Adrenal gland (tissue), 5 donors: ENCODE measurements around the gene IQCF5.

ENCODE experiments used
- POLR2A ChIP-seq, 2 donors: fragments of 450-650 bp; IDR thresholded peaks; one replicate each; pipeline ENCODE4 v1.6.1; 2017; ENCODE audit warnings: antibody characterized with exemption in 2 of 2, mild to moderate bottlenecking in 2 of 2, moderate library complexity in 1 of 2
- TF ChIP-seq, protein P1 (sequence below), 6 experiments: fragments of 450-650 bp in 4 of 6; fragments of 200-600 bp in 2 of 6; sonication (generic) in 1 of 6; IDR thresholded peaks; 1 replicate in 5 of 6; 2 replicates in 1 of 6; pipeline versions ENCODE4 v1.5.1 to v1.8.0; 2016 to 2021; ENCODE audit warnings: antibody characterized with exemption in 6 of 6, mild to moderate bottlenecking in 2 of 6, moderate library complexity in 1 of 6
- donor health status: DM: no; HTN: no; CAD: no.

DNA sequence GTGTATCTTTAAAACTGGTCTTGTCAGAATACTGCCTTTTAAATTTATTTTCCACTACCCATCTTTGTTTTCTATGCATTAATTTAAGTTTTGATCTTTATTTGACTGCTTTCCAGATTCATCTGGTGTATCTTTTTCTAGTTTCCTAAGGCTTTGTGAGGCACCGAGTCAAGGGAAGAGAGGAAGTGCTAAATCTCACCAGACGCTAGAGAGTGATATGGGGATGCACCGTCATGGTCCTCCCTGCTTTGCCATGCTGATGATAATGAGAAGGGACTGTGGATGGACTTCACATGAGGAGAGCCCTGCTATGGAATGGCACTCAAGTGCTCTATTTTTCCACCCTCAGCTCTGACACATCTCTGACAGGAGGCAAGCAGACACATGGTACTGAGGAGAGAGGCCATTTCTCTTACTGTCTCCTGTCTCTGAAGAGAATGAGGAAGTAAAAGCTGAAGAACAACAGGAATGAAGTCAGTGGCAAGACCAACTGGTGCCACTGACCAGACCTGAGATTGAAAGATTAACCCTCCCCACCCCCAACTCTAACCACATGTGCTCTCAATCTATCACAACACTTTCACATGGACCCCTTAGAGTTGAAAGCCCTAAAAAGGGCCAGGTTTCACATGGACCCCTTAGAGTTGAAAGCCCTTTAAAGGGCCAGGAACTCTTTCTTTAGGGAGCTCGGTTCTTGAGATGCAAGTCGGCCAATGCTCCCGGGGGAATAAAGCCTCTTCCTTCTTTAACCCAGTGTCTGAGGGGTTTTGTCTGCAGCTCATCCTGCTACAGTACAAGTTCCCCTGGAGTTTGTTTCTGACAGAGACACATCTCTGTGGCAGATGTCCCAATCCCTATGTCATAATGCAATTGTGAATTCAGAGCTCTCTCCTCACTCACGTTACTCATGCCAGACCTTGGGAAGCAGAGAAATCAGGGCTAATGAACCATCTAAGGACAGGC lies 14.4 kb downstream of the IQCF5 start, which contains the start of gene IQCF2:
- TF ChIP-seq, protein P1, sequence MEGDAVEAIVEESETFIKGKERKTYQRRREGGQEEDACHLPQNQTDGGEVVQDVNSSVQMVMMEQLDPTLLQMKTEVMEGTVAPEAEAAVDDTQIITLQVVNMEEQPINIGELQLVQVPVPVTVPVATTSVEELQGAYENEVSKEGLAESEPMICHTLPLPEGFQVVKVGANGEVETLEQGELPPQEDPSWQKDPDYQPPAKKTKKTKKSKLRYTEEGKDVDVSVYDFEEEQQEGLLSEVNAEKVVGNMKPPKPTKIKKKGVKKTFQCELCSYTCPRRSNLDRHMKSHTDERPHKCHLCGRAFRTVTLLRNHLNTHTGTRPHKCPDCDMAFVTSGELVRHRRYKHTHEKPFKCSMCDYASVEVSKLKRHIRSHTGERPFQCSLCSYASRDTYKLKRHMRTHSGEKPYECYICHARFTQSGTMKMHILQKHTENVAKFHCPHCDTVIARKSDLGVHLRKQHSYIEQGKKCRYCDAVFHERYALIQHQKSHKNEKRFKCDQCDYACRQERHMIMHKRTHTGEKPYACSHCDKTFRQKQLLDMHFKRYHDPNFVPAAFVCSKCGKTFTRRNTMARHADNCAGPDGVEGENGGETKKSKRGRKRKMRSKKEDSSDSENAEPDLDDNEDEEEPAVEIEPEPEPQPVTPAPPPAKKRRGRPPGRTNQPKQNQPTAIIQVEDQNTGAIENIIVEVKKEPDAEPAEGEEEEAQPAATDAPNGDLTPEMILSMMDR (IDR thresholded peaks at IDR 0.05) = no peak
- TF ChIP-seq POLR2A (IDR thresholded peaks at IDR 0.05) = no peak
